MG63 (cell line): ENCODE results near the gene PARM1. TPM values are rescaled to one million over a fixed set of nuclear protein-coding genes. Genes with fewer than 3 reads are reported as not detected.

Experiments
- DNase-seq: peaks from one replicate; pipeline ENCODE4 v3.0.0-alpha.2; 2020
- H3K27me3 ChIP-seq: fragments of 250-450 bp; sonication (Bioruptor Pico); 2 replicates; pipeline ENCODE4 v1.5.1; 2020; ENCODE audit warnings: mild to moderate bottlenecking, moderate library complexity
- H3K36me3 ChIP-seq: fragments of 250-450 bp; sonication (Bioruptor Pico); 2 replicates; pipeline ENCODE4 v1.5.1; 2020; ENCODE audit warnings: mild to moderate bottlenecking, moderate library complexity
- H3K4me3 ChIP-seq: fragments of 250-450 bp; sonication (Bioruptor Pico); 2 replicates; pipeline ENCODE4 v1.5.1; 2020; ENCODE audit warnings: mild to moderate bottlenecking, moderate library complexity
- H3K9me3 ChIP-seq: fragments of 250-450 bp; sonication (Bioruptor Pico); 2 replicates; pipeline ENCODE4 v1.5.1; 2020; ENCODE audit warnings: mild to moderate bottlenecking, moderate library complexity
- total RNA-seq: library from RNA; depleted of rRNA; stranded (reverse); fragments of >200 nt; shearing (Covaris generic); gene quantifications from 2 replicates; pipeline ENCODE4 v1.2.3, GENCODE V29; 2014; ENCODE audit warnings: low replicate concordance

PARM1 gene
- total RNA-seq, 1 experiment from 2014 or later = not detected

DNA sequence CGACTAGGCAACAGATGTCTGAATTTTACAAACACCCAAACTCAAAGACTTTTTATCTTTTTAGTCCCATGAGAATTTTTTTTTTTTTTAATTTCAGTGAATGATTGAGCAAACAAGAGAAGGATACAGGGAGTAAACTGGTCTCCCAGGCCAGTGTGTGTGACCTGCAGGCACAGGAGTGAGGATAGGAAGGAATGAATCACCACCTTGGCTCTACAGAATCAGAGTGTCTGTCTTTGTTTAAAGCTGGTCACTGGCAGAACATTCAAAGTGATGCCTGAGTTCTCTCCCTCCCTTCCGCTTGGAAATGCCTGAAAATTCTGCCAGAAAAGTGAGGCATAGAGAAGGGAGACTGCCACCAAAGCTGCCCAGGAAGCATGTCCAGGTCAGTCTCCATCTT, 69.5 kb downstream of the PARM1 start:
- no peak for DNase-seq
- H3K4me3 ChIP-seq = no peak overlapping the region
- no peaks in the 10 kb centered on the region for H3K36me3 ChIP-seq
- H3K27me3 ChIP-seq = no peaks in the 10 kb centered on the region
- H3K9me3 ChIP-seq = no peaks in the 10 kb centered on the region

DNA sequence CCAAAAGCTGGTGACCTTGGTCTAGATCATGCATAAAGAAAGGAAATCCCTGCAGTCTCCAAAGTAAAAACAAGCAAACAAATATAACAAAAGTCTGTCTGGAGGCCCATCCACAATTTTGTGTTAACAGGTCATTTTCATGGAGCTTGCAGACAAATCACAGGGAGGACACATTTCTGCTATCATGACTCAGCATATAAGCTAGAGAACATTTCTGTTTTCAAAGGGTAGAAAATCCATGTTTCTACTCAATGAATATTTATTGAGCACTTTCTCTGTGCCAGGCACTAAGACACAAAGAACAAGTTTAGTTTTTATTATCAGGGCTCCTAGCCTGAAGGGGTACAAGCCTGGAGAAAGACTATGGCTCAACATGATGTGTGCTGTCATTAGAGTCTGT, 71.1 kb downstream of the PARM1 start:
- Histone ChIP-seq H3K36me3 (no peaks in the 10 kb centered on the region), H3K4me3 (no peak overlapping the region), H3K9me3 (no peaks in the 10 kb centered on the region), H3K27me3 (no peaks in the 10 kb centered on the region)
- no peak for DNase-seq

DNA sequence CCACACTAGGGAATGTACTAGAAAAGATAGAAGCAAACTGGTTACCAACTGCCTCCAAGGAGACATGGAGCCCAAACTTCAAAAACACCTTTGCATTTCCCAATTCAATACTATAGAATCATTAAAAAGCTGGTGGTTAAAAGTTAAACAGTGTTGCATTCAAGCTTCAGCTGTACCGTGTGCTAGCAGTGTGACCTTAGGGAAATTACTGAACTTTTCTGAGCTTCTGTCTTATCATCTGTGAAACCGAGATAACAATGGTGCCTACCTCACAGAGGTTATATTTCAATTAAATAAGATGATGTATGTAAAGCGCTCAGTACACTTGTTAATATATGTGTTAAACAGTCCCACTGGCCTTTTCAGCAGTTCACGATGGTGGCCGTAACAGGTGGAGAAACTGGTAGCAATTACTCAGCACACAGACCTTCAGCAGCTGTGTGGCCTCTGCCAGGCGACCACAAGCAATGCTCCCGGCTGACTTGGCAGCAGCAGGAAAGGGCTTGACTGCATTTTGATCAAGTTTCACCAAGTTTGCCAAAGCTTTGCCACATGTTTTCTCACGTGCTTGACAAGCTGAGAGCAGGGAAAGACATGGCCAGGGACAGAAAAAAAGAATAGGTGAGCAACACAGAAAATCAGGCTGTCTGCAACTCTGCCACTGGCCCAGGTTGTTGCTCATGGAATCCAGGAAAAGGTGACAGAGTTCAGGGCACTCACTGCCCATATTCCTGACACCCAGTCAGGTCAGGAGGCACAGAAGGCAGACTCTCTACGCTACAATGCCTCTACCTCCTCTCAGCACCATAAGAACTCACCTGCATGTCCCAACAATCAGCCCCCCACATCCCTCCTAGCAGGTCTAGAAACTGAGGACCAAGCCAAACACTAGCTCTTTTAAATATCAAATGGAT, 72.1 kb downstream of the PARM1 start:
- peak; percentile 12 for DNase-seq
- H3K36me3 ChIP-seq = no peaks in the 10 kb centered on the region

DNA sequence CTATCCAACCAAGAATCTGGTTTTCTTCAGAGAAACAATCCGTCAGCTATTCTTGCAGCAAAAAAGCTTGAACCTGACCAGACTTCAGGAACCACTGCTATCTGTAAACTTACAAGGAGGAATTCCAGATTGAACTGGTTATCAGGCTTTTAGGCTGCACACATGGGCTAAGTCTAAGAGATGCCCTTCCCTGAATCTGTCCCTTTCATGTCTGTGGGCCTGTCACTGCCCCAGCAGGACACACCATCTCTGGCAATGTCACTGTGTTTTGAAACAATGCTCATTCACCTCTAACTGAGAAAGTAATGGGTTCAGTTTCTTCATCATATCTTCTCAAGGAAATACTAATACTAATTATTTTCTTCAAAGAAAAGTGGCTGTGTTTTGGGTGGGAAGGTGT, 72.8 kb downstream of the PARM1 start:
- no peak for DNase-seq
- Histone ChIP-seq H3K27me3 (no peaks in the 10 kb centered on the region), H3K4me3 (no peak overlapping the region), H3K9me3 (no peaks in the 10 kb centered on the region), H3K36me3 (no peaks in the 10 kb centered on the region)

More for the DNA sequence above, 72.1 kb downstream of the PARM1 start:
- no peaks in the 10 kb centered on the region for H3K9me3 ChIP-seq
- H3K27me3 ChIP-seq = no peaks in the 10 kb centered on the region
- H3K4me3 ChIP-seq = no peak overlapping the region

DNA sequence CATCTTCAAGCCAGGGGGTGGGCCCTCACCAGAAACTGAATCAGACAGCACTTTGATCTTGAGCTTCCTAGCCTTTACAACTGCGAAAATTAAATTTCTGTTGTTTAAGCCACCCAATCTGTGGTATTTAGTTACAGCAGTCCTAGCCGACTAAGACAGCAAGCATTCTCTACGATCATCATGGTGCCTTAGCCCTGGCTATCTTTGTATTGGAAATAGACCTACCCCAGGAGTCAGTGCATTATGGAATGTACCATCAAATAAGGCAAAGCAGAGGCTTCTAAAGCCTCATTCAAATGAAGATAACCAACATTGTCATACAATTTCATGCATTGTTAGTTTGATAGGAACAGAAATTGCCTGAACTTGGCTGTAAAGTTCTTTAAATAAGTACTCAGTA, 75.0 kb downstream of the PARM1 start:
- DNase-seq = no peak
- Histone ChIP-seq H3K27me3 (no peaks in the 10 kb centered on the region), H3K36me3 (no peaks in the 10 kb centered on the region), H3K9me3 (no peaks in the 10 kb centered on the region), H3K4me3 (no peak overlapping the region)

DNA sequence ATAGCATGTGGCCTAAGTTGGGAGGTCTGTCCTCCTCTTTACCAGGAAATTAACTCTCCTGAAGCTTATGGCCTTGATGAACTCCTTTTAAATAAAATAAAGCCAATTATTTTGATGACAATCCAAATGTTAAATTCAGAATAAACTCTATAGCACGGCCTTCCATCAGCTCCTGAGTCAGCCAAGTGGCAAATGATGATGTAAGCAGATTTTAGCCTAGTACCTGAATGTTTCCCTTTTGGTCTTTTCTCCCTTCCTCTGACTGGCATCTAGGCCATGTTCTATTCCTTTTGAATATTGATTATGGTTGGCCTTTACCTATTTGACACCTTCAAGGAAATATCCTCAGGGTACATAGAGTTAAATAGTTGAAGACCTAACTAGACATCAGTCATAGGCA, 76.2 kb downstream of the PARM1 start:
- no peaks in the 10 kb centered on the region for H3K9me3 ChIP-seq
- H3K27me3 ChIP-seq = no peaks in the 10 kb centered on the region
- H3K36me3 ChIP-seq = no peaks in the 10 kb centered on the region
- H3K4me3 ChIP-seq = no peak overlapping the region
- DNase-seq = no peak

DNA sequence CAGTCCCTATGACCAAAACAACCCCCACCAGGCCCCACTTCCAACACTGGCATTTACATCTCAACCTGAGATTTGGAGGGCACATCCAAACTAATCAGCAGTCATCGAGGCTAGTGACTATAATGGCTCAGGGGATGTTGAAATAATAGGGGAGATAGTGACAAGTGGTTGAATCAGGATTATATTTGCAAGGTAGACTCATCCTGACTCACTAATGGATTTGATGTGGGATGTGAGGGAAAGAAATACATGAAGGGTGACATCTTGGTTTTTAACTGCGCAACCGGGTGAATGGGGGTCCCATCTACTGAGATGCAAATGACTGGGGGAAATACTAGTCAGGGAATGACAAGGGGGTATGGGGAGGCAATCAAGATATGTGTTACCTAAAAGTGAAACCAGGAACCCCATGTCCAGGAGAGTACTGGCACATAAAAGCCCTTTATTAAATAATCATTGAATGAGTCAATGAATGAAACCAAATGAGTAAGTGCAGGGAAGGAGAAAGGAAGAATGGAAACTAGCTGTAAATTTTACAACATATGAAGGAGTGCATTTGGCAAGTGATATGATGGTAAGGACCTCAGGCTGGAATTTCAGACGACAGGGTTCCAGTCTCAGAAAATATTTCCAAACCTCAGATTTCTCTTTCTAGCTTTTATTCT, 78.3 kb downstream of the PARM1 start:
- Histone ChIP-seq H3K36me3 (no peaks in the 10 kb centered on the region), H3K27me3 (no peaks in the 10 kb centered on the region), H3K9me3 (no peaks in the 10 kb centered on the region), H3K4me3 (no peak overlapping the region)
- no peak for DNase-seq

DNA sequence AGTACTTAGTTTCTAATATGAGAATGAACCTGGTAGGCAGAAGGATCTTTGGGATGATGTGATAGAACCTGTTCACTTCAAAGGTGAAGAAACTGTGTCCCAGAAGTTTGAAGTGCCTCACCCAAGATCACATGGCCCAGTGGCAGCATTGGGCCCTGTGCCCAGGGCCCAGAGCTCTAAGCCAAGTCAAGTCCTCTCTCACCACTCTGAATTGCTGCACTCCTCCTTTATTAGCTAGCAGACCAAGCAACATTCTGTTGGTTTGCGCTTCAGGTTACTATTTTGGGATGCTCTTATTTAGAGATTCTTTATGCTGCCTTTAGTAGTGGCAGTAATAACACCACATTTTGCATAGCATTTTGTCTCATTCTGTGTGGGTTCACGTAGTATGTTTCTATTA, 82.7 kb downstream of the PARM1 start:
- Histone ChIP-seq H3K9me3 (no peaks in the 10 kb centered on the region), H3K27me3 (no peaks in the 10 kb centered on the region), H3K4me3 (no peak overlapping the region), H3K36me3 (no peaks in the 10 kb centered on the region)
- no peak for DNase-seq

DNA sequence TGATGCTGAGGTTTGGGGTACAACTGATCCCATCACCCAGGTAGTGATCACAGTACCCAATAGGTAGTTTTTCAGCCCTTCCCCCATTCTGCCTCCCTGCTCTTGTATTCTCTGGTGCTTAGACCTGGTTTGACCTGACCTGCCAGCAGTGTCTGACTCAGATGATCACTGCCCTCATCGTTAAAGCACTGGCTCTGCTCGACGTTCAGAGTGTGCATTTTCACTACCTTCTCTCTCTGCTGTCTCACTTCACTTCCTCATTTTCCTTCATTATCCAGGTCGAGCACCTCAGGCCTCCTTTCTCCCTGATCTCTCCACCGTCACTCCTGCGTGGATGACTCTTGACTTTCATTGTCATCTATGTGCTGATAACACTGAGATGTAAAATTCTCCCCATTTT, 83.6 kb downstream of the PARM1 start:
- no peak for DNase-seq
- Histone ChIP-seq H3K4me3 (no peak overlapping the region), H3K9me3 (no peaks in the 10 kb centered on the region), H3K27me3 (no peaks in the 10 kb centered on the region), H3K36me3 (no peaks in the 10 kb centered on the region)

DNA sequence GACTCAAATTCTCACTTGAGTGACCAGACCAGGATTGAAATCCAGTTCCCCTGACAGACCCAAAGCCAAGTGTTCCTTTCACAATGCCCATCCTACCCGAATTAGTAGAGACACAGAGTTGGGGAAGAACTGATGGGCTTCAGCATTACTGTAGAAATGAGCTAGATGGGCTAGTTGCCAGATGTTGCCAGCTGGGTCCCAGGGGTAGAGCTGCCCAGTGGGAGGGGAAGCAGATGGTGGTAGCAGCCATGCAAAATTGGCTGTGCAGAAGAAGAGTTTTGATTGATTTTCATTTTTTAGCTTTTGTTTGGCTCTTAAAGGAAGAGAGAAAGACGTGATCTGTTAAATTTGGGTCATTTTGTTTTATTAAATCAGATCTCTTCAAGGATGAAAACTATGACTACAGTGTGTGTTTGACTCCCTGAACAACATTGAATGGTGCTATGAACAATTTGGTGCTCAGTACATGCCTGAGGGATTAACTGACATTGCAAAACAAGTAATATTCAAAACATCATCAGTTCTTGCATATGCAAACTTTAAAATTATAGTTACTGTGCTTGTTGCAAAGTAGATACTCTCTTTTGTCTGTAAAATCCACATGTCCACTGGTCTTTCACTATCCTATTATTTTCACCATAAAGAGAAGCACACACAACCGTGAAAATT, 86.0 kb downstream of the PARM1 start:
- Histone ChIP-seq H3K9me3 (no peaks in the 10 kb centered on the region), H3K36me3 (no peaks in the 10 kb centered on the region), H3K4me3 (no peak overlapping the region), H3K27me3 (no peaks in the 10 kb centered on the region)
- DNase-seq = no peak

DNA sequence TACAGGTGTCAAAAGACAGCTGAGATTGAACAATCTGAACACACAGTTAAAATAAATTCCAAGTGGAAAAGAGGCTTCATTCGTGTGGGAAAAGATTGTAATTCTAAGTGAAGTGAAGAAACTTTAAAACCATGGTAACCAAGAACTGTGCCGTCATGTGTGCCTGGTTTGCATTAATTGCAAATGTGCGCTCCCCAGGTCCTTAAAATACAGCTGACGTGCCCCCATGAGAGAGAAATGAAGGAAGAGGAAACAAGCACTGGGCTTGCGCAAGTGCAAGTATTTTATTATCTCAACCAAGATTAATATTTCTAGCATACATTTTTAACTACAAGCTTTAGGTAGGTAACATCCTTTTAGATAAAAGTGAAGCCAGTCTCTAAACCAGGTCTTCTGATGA, 92.5 kb downstream of the PARM1 start:
- no peak overlapping the region for H3K4me3 ChIP-seq
- H3K36me3 ChIP-seq = no peaks in the 10 kb centered on the region
- no peaks in the 10 kb centered on the region for H3K9me3 ChIP-seq
- H3K27me3 ChIP-seq = no peaks in the 10 kb centered on the region
- no peak for DNase-seq

DNA sequence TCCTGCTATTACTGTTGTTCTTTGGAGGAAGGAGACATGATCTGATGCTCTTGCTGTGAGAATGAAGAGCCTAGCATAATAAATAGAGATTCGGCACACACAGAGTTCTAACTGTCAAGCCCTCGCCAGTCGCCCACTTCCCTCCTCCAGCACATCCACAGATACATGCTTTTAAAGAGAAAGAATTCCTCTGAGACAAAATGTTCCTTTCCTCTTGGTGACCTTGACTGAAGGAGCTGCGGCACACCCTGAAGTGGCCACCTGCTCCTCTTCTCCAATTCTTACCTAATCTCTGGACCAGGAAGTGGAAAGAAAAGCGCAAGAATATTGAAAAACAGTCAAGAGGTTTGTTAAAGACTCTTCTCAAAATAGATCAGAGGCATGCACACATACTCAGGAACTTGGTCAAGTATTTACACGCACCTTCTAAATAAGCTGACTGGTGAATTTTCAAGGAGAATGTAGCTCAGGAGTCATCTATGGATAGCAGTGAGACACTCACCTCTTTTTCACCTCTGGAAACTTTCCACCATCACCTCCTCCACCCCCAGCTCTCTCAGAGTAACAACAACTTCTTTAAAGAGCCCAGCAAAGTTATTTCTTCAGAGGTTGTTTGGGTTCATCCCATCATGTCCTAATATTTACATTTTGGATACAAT, 95.4 kb downstream of the PARM1 start:
- H3K27me3 ChIP-seq = no peaks in the 10 kb centered on the region
- H3K36me3 ChIP-seq = no peaks in the 10 kb centered on the region
- no peak overlapping the region for H3K4me3 ChIP-seq
- DNase-seq = no peak
- no peaks in the 10 kb centered on the region for H3K9me3 ChIP-seq

DNA sequence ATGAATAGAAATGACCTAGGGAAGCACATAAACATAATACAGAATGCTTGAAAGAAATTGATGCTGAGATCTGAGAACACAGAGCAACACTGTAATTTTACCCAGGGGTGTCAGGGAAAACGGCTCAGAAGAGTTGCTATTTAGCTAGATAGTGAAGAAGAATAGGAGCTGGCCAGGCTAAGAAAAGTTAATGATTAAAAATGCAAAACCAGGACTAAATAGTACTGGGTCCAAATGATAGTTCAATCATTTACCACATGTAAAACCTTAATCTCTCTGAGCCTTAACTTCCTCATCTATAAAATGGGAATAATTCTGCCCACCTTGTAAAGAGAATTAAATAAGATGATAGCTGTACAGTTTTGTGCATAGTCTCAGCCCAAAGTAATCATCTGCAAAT, 97.1 kb downstream of the PARM1 start:
- H3K9me3 ChIP-seq = no peaks in the 10 kb centered on the region
- H3K27me3 ChIP-seq = no peaks in the 10 kb centered on the region
- no peak overlapping the region for H3K4me3 ChIP-seq
- no peak for DNase-seq
- no peaks in the 10 kb centered on the region for H3K36me3 ChIP-seq

DNA sequence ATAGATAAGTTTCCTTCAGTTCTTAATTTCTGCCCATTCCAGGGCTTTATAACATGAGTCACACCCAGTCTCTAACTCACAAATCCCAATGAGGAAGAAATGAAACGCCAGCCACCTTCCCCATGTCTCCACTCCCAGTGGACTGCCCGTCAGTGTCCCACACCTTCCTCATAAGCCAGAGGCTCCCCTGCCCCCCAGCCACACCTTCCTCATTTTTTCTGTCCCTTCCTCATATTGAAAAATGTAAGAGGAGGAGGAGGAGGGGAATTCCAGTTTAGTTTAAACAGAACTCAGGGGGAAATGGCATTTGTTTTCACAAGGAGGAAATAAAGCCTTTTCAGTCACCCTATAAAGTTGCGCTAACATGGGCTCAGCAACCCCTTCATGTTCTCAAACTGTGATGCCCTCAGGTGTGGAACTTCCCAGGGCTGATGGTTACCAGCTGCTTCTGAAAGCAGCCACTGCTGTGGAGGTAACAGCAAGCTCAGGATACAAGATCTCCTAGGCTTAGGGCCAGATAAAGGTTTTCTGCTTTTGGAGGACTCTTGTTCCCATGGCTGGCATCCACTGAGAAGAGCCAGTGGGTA, 97.8 kb downstream of the PARM1 start:
- Histone ChIP-seq H3K4me3 (no peak overlapping the region), H3K9me3 (no peaks in the 10 kb centered on the region), H3K27me3 (no peaks in the 10 kb centered on the region), H3K36me3 (no peaks in the 10 kb centered on the region)
- DNase-seq = no peak

DNA sequence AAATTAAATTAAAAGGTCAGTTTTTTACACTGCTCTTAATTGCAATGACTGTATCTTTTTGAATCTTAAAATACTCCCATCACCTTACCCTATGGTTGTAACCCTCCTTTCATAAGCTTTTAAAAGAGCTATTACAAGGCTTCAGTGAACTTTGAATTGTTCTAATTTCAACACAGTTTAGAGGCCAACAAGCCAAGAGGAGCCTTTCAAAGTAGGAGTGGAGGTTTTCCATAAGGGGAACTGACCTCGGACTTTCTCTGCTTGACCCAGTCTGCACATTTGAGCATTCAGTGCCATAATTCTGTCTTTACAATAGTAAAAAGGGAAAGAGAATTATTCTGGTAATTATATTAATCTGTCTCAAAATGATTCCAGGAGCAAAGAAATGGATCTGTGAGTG, 98.9 kb downstream of the PARM1 start:
- Histone ChIP-seq H3K4me3 (no peak overlapping the region), H3K9me3 (no peaks in the 10 kb centered on the region), H3K36me3 (no peaks in the 10 kb centered on the region), H3K27me3 (no peaks in the 10 kb centered on the region)
- no peak for DNase-seq

DNA sequence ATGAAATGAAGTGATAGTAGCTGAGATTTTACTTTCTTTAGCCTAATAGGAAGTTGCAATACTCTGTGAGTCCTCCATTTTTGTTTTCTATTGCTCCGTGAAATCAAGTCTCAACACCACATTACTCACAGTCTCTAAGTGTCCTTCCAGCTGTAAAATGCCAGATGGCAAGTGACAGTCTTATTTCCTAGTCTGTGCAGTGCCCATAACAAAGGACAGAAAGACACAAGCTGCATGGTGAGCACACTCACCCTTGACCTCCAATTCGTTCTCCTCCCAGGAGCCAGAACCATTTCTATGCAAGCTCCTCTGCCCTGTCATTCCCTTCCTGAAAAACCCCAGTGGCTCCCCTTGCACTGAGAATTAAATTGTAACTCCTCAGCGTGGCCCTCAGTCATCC, 101.6 kb downstream of the PARM1 start:
- Histone ChIP-seq H3K4me3 (no peak overlapping the region), H3K27me3 (no peaks in the 10 kb centered on the region), H3K9me3 (no peaks in the 10 kb centered on the region), H3K36me3 (no peaks in the 10 kb centered on the region)
- no peak for DNase-seq

DNA sequence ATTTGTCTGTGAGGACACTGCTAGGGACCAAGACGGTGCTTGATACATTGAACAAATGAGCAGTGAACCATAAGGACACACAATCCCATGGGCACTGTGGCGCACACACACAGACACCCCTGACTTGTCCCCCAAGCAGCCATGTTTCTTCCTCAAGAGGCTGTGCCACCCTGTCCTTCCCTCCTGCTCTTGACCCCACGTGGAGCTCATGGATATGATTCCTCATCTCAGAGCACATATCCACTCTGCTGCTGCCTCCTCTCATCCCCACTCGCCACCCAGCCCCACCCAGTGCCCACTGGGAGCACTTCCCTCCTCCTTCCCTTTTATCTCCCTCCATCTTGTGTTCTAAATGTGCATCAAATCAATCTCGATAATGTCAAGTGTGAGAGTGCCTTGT, 102.4 kb downstream of the PARM1 start:
- Histone ChIP-seq H3K36me3 (no peaks in the 10 kb centered on the region), H3K27me3 (no peaks in the 10 kb centered on the region), H3K9me3 (no peaks in the 10 kb centered on the region), H3K4me3 (no peak overlapping the region)
- no peak for DNase-seq
